Panc1 (cell line): ENCODE results near the gene STARD9.
"Not testable (repeated sequence)": the region's sequence is repeated elsewhere in the genome, so short reads cannot be mapped to it uniquely, and the experiment has no call there.

ENCODE experiments used
- POLR2AphosphoS5 ChIP-seq: IDR thresholded peaks from 2 replicates; pipeline ENCODE4 v1.6.1; 2012; ENCODE audit warnings: mild to moderate bottlenecking, low read depth, low read length, moderate library complexity
- TF ChIP-seq, protein P1 (sequence below): fragments of 450-650 bp; IDR thresholded peaks from 2 replicates; pipeline ENCODE4 v1.5.1; 2017; ENCODE audit warnings: mild to moderate bottlenecking

DNA sequence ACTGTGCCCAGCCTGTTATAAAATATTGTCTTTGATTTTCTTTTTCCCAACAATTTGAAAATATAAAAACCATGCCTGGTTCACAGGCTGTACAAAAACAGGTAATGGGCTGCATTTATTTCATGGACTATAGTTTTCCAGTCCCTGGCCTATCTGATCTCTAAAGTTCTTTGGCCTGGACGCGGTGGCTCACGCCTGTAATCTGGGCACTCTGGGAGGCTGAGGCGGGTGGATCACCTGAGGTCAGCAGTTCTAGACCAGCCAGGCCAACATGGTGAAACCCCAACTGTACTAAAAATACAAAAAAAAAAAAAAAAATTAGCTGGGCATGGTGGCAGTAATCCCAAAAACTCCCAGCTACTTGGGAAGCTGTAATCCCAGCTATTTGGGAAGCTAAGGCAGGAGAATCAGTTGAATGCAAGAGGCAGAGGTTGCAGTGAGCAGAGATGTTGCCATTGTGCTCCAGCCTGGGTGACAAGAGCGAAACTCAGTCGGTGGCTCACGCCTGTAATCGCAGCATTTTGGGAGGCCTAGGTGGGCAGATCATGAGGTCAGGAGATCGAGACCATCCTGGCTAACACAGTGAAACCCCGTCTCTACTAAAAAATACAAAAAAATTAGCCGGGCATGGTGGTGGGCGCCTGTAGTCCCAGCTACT, 18.7 kb upstream of the STARD9 start:
- not testable (repeated sequence) for TF ChIP-seq POLR2AphosphoS5
- TF ChIP-seq, protein P1, sequence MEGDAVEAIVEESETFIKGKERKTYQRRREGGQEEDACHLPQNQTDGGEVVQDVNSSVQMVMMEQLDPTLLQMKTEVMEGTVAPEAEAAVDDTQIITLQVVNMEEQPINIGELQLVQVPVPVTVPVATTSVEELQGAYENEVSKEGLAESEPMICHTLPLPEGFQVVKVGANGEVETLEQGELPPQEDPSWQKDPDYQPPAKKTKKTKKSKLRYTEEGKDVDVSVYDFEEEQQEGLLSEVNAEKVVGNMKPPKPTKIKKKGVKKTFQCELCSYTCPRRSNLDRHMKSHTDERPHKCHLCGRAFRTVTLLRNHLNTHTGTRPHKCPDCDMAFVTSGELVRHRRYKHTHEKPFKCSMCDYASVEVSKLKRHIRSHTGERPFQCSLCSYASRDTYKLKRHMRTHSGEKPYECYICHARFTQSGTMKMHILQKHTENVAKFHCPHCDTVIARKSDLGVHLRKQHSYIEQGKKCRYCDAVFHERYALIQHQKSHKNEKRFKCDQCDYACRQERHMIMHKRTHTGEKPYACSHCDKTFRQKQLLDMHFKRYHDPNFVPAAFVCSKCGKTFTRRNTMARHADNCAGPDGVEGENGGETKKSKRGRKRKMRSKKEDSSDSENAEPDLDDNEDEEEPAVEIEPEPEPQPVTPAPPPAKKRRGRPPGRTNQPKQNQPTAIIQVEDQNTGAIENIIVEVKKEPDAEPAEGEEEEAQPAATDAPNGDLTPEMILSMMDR = not testable (repeated sequence)
